Measurements from ENCODE around the gene PDGFRB.
A peak's percentile ranks its signal among the peaks of the same experiment; 100 is the strongest.

PDGFRB gene

DNA sequence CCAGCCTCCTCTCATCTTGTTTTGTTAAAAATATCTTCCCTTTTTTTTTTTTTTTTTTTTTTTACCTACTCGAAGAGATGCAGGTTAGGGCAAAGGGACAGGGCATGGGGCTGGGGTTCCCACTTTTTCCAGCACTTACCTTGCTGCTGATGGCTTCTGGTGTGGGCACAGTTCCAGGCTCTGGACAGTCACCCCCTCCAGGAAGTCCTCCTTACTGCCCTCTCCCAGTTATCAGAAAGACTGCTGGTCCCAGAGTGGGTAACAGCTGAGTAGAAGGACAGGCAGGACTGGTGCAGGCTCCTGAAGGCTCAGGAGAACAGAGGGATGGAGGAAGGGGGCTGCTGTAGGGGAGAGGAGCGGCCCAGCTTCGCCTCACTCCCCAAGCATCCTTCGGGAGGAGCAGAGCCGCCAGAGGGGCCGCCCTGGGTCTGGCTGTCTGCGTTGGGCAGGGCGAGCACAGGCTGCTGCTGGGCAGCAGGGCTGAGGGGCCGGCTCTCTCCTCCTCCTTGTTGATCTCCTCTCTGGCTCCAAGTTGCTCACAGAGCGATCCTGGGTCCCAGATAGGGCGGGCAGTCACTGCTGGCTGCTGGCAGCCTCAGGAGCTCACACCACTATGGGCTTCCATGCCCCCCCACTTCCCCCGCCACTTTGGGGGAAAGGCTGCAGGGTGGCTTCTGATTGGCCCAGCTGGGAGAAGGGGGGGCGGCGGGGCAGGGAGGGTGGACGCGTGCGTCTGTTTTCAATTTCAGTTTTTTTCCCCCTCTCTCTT lies at the start of gene PDGFRB:
Gene PDGFRB (minus strand): TSS at position 588 of the 769 bp plus-strand sequence. CDS start 18,798 bp downstream, outside the sequence.
- DNase-seq (ENCODE audit: low read depth) = peak; percentile 95

DNA sequence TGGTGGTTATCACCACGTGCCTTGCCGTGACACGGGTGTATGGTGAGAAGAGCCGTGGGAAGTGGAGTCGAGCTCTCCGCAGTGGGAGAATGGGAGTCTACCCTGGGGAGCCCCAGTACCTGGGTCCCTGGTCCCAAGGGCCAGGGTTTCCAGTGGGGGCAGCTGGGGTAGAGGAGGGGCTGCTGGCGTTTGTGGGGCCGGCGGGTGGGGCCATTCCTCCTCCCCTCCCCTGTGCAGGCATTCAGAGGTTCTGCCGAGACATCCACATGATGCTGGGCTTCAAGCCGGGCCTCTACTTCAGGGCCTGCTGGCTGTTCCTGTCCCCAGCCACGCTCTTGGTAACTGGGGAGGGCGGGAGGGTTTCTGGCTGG lies 48.9 kb upstream of the PDGFRB start:
- DNase-seq (ENCODE audit: low read depth) = no peak

DNA sequence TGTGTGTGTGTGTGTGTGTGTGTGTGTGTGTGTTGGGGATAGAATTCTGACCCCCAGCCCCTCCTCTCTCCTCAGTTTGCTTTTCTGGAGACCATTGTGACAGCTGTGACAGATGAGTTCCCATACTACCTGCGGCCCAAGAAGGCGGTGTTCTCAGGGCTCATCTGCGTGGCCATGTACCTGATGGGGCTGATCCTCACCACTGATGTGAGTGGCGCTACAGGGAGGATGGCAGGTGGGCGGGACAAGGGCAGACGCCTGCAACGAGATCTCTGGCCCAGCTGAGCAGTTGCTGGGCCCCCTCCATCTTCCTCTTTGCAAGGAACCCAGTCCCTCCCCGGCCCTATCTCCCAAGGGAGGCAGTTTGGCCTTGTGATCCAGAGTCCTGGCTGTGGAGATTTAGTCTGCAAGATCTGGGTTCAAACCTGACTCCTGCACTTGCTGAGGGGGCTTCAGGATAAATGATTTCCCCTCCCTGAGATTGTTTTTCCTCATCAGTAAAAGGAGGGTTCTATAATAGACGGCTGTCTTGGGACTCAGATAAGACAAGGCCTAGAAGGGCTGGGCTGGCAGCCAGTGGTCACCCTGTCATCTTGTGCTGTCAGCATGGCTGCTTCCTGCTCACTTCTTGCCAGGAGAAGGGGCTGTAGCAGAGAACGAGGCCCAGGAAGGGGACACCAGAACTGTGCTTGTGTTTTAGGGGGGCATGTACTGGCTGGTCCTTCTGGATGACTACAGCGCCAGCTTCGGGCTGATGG lies 48.4 kb upstream of the PDGFRB start:
- DNase-seq (ENCODE audit: low read depth) = no peak

DNA sequence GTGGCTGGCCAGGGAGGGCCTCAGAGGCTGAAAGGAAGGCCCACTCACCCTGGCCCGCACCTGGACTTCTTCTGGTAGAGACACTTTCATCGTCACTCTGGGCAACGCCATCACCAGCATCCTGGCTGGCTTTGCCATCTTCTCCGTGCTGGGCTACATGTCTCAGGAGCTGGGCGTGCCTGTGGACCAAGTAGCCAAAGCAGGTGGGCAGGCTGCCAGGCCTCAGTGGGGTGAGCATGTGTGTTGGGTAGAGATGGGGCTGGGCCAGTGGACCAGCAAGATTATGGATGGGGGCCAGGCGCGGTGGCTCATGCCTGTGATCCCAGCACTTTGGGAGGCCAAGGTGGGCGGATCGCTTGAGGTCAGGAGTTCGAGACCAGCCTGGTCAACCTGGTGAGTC lies 46.9 kb upstream of the PDGFRB start:
- no peak for DNase-seq (ENCODE audit: low read depth)

DNA sequence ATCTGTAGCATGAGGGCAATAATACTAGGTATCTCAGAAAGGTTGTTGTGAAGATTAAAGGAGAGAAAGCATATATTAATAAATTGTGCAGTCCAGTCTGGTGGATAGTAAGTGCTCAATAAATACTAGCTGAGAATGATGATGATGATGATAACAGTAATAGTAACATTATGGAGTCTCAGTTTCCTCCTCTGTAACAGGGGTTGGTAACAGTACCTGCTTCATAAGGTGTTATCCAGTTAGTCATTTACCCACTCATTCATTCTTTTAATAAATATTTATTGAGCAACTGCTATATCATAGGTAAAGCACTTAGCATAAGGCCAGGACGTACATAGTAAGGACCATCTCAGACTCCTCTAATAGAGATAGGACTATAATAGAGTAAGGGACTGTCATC lies 41.8 kb upstream of the PDGFRB start:
- no peak for DNase-seq (ENCODE audit: low read depth)

DNA sequence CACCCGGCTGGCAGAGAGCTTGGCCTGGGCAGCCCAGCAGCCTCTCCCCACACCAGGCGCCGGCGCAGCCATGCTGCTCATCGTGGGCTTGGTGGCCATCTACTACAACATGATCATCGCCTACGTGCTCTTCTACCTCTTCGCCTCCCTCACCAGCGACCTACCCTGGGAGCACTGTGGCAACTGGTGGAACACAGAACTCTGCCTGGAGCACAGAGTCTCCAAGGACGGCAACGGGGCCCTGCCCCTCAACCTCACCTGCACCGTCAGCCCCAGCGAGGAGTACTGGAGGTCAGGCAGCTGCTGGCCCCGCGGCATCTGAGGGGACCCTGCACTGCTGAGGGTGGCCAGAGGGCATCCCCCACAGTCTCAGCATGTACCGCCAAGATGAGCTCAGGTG lies 41.3 kb upstream of the PDGFRB start:
- no peak for DNase-seq (ENCODE audit: low read depth)

DNA sequence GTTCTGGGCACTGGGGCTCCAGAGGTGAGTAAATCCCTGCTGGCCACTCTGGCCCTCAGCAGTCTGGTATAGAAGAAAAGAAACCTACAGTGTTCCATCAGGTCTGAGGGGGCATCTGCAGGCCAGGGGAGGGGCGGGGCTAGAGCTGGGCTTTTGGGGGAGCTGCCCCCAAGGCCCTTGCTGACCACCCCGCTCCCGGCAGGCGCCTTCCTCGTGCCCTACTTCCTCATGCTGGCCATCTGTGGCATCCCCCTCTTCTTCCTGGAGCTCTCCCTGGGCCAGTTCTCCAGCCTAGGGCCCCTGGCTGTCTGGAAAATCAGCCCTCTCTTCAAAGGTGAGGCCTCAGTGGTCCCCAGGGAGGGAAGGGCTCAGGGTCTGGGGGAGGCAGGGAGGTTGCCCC lies 40.9 kb upstream of the PDGFRB start:
- DNase-seq (ENCODE audit: low read depth) = no peak

DNA sequence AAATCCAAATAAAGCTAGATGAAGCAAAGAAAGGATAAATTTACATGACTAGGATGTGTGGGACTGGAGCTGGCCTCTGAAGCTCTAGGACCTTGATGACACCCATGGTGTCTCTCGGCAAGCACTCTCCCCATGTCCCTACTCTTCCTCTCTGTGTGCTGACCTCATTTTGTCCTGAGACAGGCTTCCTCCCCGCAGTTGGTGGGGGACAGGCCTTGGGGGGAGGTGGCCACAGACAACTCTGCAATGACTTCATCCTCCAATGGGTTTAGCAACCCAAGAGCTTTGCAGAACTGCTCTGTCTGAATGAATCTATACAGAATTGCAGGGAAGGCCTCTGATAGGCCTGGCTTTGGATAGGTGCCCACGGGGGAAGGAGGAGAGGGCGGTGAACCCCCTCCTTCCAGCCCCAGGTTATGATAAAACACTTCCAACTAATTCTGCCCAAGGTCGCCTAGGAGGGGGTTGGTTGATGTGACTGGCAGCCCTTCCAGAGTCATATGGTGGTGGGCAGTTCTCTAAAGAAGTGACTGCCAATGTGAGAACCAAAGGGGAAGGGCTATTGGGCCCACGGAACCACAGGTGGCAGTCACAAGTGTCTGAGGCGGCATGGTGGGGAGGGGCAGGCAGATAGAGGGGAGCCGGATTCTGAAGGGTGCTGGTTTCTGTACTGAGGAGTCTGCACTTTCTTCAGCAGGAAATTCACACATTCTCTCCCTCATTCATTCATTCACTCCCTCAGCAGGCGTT lies 40.3 kb upstream of the PDGFRB start:
- DNase-seq (ENCODE audit: low read depth) = no peak

DNA sequence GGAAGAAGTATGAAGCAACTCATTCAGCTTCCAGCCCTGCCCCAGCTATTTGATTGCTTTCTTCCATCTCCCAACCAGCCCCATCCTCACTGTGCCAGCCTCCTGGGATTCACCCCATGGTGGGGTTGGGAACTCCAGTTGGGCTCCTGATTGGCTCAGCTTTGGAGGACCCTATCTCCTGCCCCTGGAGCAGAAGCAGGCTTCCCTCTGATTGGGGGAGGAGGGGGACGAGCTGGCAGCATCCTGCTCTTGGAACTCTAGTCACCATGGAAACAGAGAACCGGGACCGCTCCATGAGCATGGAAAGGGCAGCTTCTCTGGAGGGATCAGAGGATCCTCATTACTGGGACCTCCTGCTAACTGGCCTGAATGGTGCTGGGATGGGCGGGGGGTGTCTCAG lies 36.8 kb upstream of the PDGFRB start:
- no peak for DNase-seq (ENCODE audit: low read depth)

DNA sequence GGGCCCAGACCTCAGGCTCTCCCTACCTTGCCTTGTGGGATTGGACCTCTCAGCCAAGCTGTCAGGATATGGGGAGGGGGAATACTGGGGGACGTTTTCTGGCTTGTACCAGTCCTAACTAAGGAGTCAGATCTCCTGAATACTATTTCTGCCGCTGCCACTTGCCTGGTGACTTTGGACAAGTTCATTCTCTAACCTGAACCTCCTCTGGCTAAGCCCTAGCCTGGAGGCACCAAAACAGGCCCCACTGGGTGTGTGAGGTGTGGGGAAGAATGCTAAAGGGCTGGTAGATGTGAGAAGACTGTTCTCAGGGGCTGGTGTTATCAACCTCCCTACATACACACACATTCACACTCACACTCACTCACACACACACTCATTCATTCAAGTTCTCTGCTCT lies 35.3 kb upstream of the PDGFRB start:
- DNase-seq (ENCODE audit: low read depth) = no peak

DNA sequence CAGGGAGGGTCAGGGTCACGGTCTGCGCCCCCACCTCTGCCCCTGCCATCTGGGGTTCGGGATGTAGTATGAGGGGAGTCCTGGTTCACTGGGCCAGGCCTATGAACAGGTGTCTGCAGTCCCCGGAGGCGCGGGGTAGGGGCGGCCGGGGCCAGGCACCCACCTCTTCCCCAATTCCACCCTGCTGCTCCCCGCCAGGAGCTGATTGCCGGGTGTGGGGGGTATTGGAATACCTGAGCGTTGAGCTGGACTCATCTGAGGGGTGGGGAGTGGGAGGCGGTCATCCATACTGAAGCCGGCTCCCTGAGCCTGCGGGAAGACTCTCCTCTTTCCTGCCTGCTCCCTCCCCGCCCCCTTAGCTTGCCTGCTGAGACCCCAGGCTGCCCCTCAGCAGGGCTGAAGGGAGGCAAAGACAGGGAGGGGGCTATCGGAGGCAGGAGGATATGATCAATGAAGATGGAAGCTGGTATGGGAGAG lies 34.9 kb upstream of the PDGFRB start:
- no peak for DNase-seq (ENCODE audit: low read depth)

DNA sequence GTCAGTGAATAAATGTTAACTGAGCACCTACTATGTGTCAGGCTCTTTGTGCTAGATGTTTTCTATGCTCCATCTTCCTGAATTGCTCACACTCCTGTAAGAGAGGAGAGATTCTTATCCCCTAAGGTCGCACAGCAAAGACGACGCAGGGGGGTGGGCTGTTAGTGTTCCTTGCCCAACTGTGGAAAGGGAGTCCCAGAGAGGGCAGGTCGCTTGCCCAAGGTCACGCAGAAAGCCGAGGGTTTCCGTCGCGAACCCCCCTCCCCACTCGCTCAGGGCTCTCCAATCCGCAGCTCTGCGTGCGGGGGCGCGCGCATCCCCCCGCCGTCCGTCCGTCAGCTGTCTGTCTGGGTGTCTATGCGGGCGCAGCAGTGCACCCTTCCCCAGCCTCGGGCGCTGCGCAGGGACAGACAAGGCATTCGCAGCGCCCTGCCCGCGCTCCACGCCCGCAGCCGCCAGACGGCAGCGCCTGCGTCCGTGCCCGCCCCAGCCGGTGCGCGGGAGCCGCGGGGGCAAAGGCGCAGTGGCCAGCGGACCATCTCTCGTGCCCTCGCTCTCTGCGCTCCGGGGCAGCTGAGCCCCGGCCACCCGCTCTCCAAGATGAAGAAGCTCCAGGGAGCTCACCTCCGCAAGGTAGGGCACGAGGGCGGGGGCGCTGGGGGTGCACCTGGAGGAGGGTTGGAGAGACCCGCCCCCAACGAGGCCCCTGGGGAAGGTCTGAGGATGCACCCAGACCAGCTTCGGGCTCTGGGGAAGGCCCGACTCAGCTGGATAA lies 34.3 kb upstream of the PDGFRB start, which contains the start of gene SLC6A7:
Gene SLC6A7 (plus strand): TSS at position 335 of the 775 bp plus-strand sequence. CDS start 266 bp downstream, at position 601.
- no peak for DNase-seq (ENCODE audit: low read depth)

DNA sequence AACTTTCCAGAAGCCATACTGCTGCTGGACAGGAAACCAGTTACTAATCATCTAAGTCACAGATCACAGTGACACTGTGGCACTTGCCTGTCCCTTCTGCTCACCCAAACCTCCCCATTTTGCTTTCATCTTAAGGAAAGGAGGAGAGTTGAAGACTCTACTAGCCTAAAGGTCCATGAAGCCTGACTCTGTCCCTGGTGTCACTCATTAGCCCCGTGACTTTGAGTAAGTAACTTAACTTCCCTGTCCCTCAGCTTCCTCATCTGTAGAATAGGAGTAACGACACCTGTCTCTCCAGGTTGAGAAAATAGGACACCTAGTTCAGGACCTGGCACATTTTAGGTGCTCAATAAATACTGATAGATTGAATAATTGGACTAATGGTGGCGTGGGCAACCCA lies 33.7 kb upstream of the PDGFRB start:
- no peak for DNase-seq (ENCODE audit: low read depth)

DNA sequence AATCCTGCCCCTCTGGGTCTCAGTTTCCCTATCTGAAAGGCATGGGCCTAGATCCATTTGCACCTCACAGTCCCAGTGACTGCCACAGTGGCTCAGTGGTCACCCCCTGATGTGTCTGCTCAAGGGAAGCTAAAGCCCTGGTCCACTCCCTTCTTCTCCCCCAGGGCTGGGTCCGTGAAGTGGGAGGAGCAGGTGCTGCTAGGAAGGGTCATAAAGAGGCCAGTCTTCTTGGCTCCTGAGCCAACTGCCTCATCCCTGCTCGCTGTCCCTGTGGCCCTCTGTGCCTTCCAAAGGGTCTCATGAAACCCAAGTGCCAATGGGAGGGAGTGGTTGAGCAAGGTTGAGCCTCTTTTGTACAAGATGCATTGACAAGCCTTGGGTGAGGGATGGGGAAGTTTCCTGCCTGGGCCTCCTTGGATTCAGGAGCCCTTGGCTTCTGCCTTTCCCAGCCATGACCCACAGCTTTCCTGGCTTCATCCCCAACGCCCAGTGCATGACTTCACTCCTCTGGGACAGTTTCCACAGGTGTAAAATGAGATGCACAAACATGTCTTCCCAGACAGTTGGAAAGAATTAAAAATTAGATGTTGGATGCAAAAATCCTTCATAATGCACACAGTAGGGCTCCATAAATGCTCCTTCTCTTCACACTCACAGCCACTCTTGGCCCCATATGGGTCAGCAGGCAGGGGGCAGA lies 32.6 kb upstream of the PDGFRB start:
- DNase-seq (ENCODE audit: low read depth) = no peak

DNA sequence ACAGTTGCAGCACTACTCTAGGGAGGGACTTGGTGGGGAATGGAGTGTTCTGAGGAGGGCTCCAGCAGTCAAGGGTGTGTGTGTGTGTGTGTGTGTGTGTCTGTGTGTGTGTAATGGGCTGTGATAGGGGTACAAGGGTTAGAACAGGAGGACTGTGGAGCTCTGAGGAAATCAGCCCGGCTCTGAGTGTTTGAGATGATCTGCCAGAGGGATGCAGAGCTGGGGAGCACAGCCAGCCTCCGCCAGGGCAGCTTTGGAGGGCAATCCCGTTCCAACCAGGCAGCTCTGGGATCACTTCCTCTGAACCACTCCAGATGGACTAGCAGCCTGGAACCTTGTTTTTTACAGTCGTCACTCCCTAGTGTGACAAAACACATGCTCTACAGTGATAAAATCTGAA lies 31.3 kb upstream of the PDGFRB start:
- DNase-seq (ENCODE audit: low read depth) = no peak

DNA sequence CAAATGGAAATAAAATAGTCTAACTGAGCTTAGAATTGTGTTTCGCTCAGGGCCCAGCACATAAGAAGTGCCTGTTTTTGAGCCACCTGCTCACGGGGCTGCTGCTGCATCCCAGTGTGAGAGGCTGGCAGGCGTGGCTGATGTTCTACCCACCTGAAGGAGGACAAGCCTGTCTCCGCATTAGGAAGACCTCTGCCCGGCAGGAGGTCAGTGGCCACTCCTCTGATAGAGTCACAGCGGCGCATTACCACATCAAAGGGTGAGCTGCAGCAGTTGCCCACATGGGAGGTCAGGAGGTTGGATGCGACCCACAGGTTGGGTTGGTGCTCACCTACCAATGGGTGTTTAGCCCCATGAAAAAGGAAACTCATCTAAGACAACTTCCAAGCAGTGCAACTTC lies 30.5 kb upstream of the PDGFRB start:
- DNase-seq (ENCODE audit: low read depth) = no peak

DNA sequence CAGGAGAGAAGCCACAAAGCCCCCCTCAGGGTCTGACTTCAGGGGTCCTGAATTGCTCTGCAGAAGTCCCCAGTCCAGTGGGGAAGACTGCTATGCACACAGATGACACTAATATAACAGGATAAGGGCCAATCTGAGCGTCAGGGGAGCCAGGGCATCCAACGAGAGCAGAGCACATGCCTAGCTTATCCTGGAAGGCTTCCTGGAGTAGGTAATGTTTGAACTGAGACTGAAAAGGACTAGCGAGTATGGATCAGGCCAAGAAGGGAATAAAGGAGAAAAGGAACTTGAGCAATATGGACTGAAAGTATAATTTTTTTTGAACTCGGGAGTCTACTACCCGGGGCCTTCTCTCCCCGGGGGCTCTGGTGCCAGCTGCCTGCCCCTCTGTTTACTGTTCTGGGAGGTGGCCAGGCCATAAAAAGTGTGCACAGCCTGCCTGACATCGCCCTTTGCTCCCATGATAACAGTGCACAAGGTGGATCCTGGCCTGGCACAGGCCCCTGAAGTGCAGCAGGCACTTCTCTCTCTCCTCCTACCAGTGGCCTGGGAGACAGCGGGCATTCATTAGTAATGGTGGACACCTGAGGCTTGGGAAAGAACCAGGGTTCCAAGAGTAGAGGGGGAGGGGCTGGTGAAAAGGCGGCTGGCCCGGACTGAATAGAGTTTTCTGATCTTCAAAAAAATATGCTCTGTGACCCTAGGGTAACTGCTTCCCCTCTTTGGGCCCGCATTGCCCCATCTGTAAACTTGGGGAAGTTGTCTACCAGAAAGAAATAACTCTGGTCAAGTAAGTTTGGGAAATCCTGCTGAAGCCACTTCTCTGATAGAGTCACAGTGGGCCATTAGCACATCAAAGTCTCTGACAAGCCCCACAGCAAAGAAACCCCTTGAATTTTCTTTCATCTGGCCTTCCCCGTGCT lies 29.6 kb upstream of the PDGFRB start:
- DNase-seq (ENCODE audit: low read depth) = no peak

DNA sequence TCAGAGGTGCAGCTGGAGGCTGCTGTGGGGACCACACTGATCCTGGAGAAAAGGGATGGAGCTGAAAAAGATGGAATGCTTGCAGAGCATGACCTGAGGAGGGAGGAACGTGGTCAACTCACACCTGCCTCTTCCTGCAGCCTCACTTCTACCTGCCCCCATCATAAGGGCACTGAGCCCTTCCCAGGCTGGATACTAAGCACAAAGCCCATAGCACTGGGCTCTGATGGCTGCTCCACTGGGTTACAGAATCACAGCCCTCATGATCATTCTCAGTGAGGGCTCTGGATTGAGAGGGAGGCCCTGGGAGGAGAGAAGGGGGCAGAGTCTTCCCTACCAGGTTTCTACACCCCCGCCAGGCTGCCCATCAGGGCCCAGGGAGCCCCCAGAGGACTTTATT lies 28.4 kb upstream of the PDGFRB start:
- DNase-seq (ENCODE audit: low read depth) = no peak

DNA sequence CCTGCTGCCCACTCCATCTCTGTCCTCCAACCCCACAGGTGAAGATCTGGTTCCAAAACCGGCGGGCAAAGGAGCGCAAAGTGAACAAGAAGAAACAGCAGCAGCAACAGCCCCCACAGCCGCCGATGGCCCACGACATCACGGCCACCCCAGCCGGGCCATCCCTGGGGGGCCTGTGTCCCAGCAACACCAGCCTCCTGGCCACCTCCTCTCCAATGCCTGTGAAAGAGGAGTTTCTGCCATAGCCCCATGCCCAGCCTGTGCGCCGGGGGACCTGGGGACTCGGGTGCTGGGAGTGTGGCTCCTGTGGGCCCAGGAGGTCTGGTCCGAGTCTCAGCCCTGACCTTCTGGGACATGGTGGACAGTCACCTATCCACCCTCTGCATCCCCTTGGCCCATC lies 27.8 kb upstream of the PDGFRB start:
- DNase-seq (ENCODE audit: low read depth) = no peak

DNA sequence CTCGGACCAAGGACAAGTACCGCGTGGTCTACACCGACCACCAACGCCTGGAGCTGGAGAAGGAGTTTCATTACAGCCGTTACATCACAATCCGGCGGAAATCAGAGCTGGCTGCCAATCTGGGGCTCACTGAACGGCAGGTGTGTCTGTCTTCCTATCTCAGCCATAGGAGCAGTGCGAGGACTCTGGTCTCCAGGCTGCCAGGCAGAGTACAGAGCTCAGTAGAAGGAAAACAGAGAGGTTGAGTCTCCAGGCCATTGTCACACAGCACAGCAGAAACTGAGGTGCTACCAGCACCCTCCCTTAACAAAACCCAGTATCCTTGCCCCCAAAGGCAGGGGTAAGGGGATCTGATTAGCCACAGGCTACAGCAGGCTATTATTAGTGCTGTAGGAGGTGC lies 27.1 kb upstream of the PDGFRB start:
- DNase-seq (ENCODE audit: low read depth) = no peak
